Pancreas (tissue), 10 donors: ENCODE data around the gene MYOM1. TPM values are rescaled to one million over a fixed set of nuclear protein-coding genes. Genes with fewer than 3 reads are reported as not detected.

Source experiments
- ATAC-seq, 4 donors: fragments of 200-7000 bp; cut with Tn5 transposase; one replicate each; pipeline versions ENCODE4 v1.8.0 to v1.9.1; 2020; ENCODE audit warnings: mild to moderate bottlenecking in 4 of 4, moderate library complexity in 4 of 4
- DNase-seq, 6 donors: peaks; one replicate each; pipeline ENCODE4 v3.0.0-alpha.2; 2020
- FAIRE-seq: peaks from 2 replicates; lab custom pipeline; 2012; peaks lifted over from hg19 to GRCh38; lab: Jason Lieb, UNC
- H3K27ac ChIP-seq, 4 donors: fragments of 200-600 bp; sonication (generic); 1 replicate in 3 of 4; 2 replicates in 1 of 4; pipeline versions ENCODE4 v1.5.0 to v1.8.0; 2020
- H3K27me3 ChIP-seq, 4 donors: fragments of 200-600 bp; one replicate each; pipeline ENCODE4 v1.8.0; 2021
- H3K36me3 ChIP-seq, 3 donors: fragments of 200-600 bp; sonication (generic) in 1 of 3; one replicate each; pipeline versions ENCODE4 v1.5.0 to v1.8.0; 2020 to 2021
- H3K4me1 ChIP-seq, 3 donors: fragments of 200-600 bp; one replicate each; pipeline ENCODE4 v1.8.0; 2021
- H3K4me3 ChIP-seq, 4 donors: fragments of 200-600 bp; sonication (generic) in 2 of 4; one replicate each; pipeline versions ENCODE4 v1.5.0 to v1.8.0; 2020 to 2021
- H3K9me3 ChIP-seq, 4 donors: fragments of 200-600 bp; one replicate each; pipeline ENCODE4 v1.8.0; 2021
- WGBS, 2 donors: extraction: QIAGEN DNeasy Blood & Tissue Kit; methylation state at CpG; one replicate each; pipeline ENCODE4 v1.1.7; 2013; 5-methylcytosine and 5-hydroxymethylcytosine counted together
- intact Hi-C, 3 donors: fragments of 100-400 bp; cut with DNase I; formaldehyde crosslinking; loops; one replicate each; pipeline versions ENCODE4 v1.11.1 to v1.14.2; 2022
- polyA plus RNA-seq, 2 donors: library from polyadenylated mRNA; stranded (reverse); fragments of 200-250 nt; gene quantifications; one replicate each; pipeline ENCODE4 v1.2.3, GENCODE V29; 2013
- total RNA-seq, 6 donors: library from RNA; stranded (reverse); fragmentation: NEBNext Ultra II Directional in 4 of 6; extraction: Animal tissue kit (Norgen Biotek cat#: 25700) in 4 of 6; gene quantifications; one replicate each; pipeline versions ENCODE4 v1.2.1 to v1.2.4, GENCODE V29; 2021 to 2023
- TF ChIP-seq, protein P1 (sequence below), 4 donors: fragments of 200-600 bp; sonication (generic) in 3 of 4; IDR thresholded peaks; one replicate each; pipeline versions ENCODE4 v1.5.0 to v1.8.0; 2021; ENCODE audit warnings: antibody characterized with exemption in 4 of 4
- donor health status: healthy with polysubstance abuse.
- donor health status: DM: no; HTN: no; CAD: no; lungs with moderate emphysema.
- donor health status: DM: no; HTN: no; CAD: no.
- donor health status: control.
- donor health status: control.
- donor health status: Bipolar disorder and iron deficiency.
- donor health status: DM: yes; HTN: yes; CAD: no.
- donor health status: DM: no; HTN: no; CAD: no.
- donor health status: DM: no; HTN: no; CAD: no.
- donor health status: DM: yes; HTN: yes; CAD: no.

Gene MYOM1
- total and polyA plus RNA-seq, 8 donors: 4.7 to 18.2 (median 14.2) TPM

DNA sequence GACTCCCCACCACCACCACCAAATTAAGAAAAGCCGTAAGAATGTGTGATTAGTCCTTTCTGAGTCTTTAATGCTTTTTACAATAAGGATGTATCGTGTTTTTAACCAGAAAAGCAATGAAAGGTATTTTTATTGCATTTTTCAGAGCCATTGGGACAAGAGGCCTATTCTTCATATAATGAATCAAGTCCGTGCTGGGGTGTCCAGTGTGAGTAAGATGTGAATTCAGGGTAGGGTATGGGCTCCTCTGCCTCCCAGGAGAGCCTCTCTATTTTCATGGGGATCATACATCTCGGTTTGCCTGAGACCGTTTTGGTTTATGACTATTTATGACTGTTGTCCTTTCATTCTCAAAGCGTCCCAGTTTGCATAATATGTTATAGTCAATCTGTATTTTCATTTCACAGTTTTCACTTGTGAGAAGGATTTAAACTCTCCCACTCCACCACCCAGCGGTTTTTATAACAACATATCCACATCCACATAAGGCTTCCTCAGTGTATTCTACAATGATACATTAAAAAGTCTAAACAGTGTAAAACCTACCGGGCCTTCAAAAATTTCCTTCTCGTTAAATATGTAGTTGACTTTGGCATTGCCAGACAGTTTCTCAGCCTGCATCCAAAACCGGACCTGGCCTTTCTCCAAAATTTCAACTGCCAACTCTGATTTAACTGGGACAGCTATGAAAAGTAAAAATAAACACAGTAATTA is 126.0 kb downstream of the MYOM1 start:
- no peak overlapping the region for H3K27ac ChIP-seq
- ATAC-seq: peak; percentile 42 to 70 (median 58)
- WGBS, 2 donors: 54 to 58% methylated on average over 10 of the region's 10 CpGs

GRCh38 chr18:3092727-3093126 is 127.0 kb downstream of the MYOM1 start:
- no peak for FAIRE-seq
- 93% methylated on average over 7 of the region's 7 CpGs for WGBS, 2 donors
- H3K4me3 ChIP-seq: no peak overlapping the region

More for the DNA sequence above, 126.0 kb downstream of the MYOM1 start:
- H3K9me3 ChIP-seq: no peaks in the 10 kb centered on the region
- FAIRE-seq (no peak), DNase-seq (peak in 3 of 6 donors; percentile 27 to 47 (median 43))
- no peaks in the 10 kb centered on the region for H3K27me3 ChIP-seq
- intact Hi-C loops: no loop called here
- H3K36me3 ChIP-seq: no peaks in the 10 kb centered on the region
- no peak overlapping the region for H3K4me3 ChIP-seq
- TF ChIP-seq, protein P1, sequence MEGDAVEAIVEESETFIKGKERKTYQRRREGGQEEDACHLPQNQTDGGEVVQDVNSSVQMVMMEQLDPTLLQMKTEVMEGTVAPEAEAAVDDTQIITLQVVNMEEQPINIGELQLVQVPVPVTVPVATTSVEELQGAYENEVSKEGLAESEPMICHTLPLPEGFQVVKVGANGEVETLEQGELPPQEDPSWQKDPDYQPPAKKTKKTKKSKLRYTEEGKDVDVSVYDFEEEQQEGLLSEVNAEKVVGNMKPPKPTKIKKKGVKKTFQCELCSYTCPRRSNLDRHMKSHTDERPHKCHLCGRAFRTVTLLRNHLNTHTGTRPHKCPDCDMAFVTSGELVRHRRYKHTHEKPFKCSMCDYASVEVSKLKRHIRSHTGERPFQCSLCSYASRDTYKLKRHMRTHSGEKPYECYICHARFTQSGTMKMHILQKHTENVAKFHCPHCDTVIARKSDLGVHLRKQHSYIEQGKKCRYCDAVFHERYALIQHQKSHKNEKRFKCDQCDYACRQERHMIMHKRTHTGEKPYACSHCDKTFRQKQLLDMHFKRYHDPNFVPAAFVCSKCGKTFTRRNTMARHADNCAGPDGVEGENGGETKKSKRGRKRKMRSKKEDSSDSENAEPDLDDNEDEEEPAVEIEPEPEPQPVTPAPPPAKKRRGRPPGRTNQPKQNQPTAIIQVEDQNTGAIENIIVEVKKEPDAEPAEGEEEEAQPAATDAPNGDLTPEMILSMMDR (IDR thresholded peaks at IDR 0.05): no peak
- peaks cover 0 to 24% (median 4%) of the 10 kb centered on the region in 3 donors for H3K4me1 ChIP-seq

DNA sequence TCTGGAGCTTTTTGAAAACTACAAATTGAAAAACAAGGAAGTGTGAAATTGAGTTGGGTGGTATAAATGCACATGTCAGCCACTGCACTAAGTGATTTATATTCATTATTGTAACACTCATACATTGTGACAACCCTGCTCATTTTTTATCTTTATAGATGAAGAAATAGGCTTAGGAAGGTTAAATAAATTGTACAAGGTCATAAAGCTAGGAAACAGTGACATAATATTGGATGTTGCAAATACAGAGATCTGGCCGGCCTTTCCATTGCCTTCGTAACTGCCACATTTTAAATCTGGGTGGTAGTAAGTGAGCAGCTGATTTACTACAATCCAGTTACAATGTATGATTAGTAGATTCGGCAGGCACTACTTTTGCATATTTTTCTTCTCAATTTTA is 130.2 kb downstream of the MYOM1 start:
- intact Hi-C loops: no loop called here
- peak; percentile 52 to 70 (median 56) for ATAC-seq

More at GRCh38 chr18:3092727-3093126, 127.0 kb downstream of the MYOM1 start:
- no peak for ATAC-seq
- Histone ChIP-seq H3K27me3 (no peaks in the 10 kb centered on the region), H3K9me3 (no peaks in the 10 kb centered on the region), H3K4me1 (peaks cover 0 to 27% (median 4%) of the 10 kb centered on the region in 3 donors), H3K36me3 (no peaks in the 10 kb centered on the region), H3K27ac (no peak overlapping the region)
- DNase-seq: no peak
- intact Hi-C loops: no loop called here
- TF ChIP-seq, protein P1 (IDR thresholded peaks at IDR 0.05): no peak

DNA sequence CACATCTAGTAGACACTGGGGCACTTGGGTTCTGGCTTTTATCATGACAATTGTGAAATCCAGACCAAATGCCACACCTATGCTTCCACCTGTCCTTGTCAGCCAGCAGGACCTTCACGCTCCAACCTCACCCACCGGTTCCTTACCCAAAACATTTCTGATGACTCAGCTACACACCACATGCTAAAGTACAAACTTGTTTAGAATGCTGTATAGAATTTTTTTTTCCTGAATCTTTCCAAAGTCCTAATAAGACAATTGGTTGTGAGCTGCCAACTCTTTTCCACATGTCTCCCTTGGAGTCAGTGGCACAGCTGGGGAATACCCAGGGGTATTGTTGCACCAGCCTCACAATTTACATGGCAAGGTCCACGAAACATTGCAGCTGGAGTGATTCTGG is 131.3 kb downstream of the MYOM1 start:
- no peaks in the 10 kb centered on the region for H3K36me3 ChIP-seq
- H3K27me3 ChIP-seq: no peaks in the 10 kb centered on the region
- no peaks in the 10 kb centered on the region for H3K9me3 ChIP-seq
- FAIRE-seq: no peak
- H3K4me3 ChIP-seq: no peak overlapping the region
- 83 to 92% methylated on average over 3 of the region's 3 CpGs for WGBS, 2 donors
- TF ChIP-seq, protein P1 (IDR thresholded peaks at IDR 0.05): no peak
- intact Hi-C loops: no loop called here
- ATAC-seq: peak in 3 of 4 donors; percentile 33 to 50 (median 48)
- no peak for DNase-seq
- H3K4me1 ChIP-seq: peaks cover 0 to 16% (median 4%) of the 10 kb centered on the region in 3 donors
- no peak overlapping the region for H3K27ac ChIP-seq

More for the DNA sequence above, 130.2 kb downstream of the MYOM1 start:
- TF ChIP-seq, protein P1 (IDR thresholded peaks at IDR 0.05): no peak
- Histone ChIP-seq H3K4me3 (no peak overlapping the region), H3K27ac (no peak overlapping the region), H3K27me3 (no peaks in the 10 kb centered on the region), H3K36me3 (no peaks in the 10 kb centered on the region), H3K4me1 (peaks cover 0 to 25% (median 4%) of the 10 kb centered on the region in 3 donors), H3K9me3 (no peaks in the 10 kb centered on the region)
- DNase-seq: no peak
- FAIRE-seq: no peak
- 32 to 35% methylated on average over 3 of the region's 3 CpGs for WGBS, 2 donors

DNA sequence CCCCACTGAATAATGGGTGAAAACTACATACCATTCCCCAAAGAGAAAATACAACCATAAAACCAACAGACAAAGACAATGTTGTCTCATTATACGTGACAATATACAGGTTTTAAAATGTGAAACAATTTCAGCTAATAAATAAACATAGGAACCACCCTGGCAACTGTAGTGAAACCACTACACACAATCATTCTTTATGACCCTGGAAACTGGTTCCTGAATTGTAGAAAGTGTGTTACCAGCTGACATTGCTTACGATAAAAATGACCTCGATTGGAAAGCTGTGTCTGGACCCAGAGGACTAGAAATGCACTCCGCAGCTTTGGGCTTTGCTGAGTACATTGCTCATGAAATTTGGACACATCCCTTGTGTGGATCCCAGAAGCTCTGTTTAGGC is 132.9 kb downstream of the MYOM1 start:
- DNase-seq: no peak
- no peaks in the 10 kb centered on the region for H3K9me3 ChIP-seq
- no peaks in the 10 kb centered on the region for H3K36me3 ChIP-seq
- H3K4me1 ChIP-seq: peaks cover 0 to 16% (median 4%) of the 10 kb centered on the region in 3 donors
- no peak overlapping the region for H3K27ac ChIP-seq
- H3K4me3 ChIP-seq: no peak overlapping the region
- H3K27me3 ChIP-seq: no peaks in the 10 kb centered on the region
- TF ChIP-seq, protein P1 (IDR thresholded peaks at IDR 0.05): no peak
- intact Hi-C loops: no loop called here
- no peak for ATAC-seq
- WGBS, 2 donors: 58 to 66% methylated on average over 4 of the region's 4 CpGs
- no peak for FAIRE-seq
